ENCODE data around the gene PHC2. TPM values are rescaled to one million over a fixed set of nuclear protein-coding genes. Genes with fewer than 3 reads are reported as not detected.

PHC2 gene
- total RNA-seq, 1 donor from 2014 or later = 99.5 TPM

- TF ChIP-seq CTCF (IDR thresholded peaks at IDR 0.05; ENCODE audit: unreplicated experiment) = no peak
- Mint-ChIP-seq H3K9me3 (no peaks in the 10 kb centered on the region), H3K27ac (no peak overlapping the region), H3K4me1 (peaks cover 16% of the 10 kb centered on the region), H3K27me3 (ENCODE audit: low read depth) (no peaks in the 10 kb centered on the region), H3K36me3 (no peaks in the 10 kb centered on the region), H3K4me3 (no peak overlapping the region)
- DNase-seq (ENCODE audit: low spot score in 2 of 2, unreplicated experiment in 2 of 2) = no peak
Observed at GRCh38 chr1:33460144-33460543, 29.2 kb upstream of the PHC2 start.

GRCh38 chr1:33459691-33460090 lies 28.8 kb upstream of the PHC2 start:
- Mint-ChIP-seq H3K4me3 (no peak overlapping the region), H3K36me3 (no peaks in the 10 kb centered on the region), H3K9me3 (no peaks in the 10 kb centered on the region), H3K27ac (no peak overlapping the region), H3K27me3 (ENCODE audit: low read depth) (no peaks in the 10 kb centered on the region), H3K4me1 (peaks cover 16% of the 10 kb centered on the region)
- no peak for TF ChIP-seq CTCF (IDR thresholded peaks at IDR 0.05; ENCODE audit: unreplicated experiment)
- DNase-seq (ENCODE audit: low spot score in 2 of 2, unreplicated experiment in 2 of 2) = no peak

- Mint-ChIP-seq H3K36me3 (no peaks in the 10 kb centered on the region), H3K27me3 (ENCODE audit: low read depth) (no peaks in the 10 kb centered on the region), H3K27ac (no peak overlapping the region), H3K9me3 (peaks cover 3% of the 10 kb centered on the region), H3K4me3 (no peak overlapping the region), H3K4me1 (peaks cover 16% of the 10 kb centered on the region)
- no peak for DNase-seq (ENCODE audit: low spot score in 2 of 2, unreplicated experiment in 2 of 2)
- no peak for TF ChIP-seq CTCF (IDR thresholded peaks at IDR 0.05; ENCODE audit: unreplicated experiment)
Observed at GRCh38 chr1:33456502-33456886, 25.6 kb upstream of the PHC2 start.

GRCh38 chr1:33455539-33456501 lies 24.9 kb upstream of the PHC2 start:
- peak overlapping the region; percentile 37 for H3K27ac Mint-ChIP-seq
- no peaks in the 10 kb centered on the region for H3K27me3 Mint-ChIP-seq (ENCODE audit: low read depth)
- H3K4me3 Mint-ChIP-seq = no peak overlapping the region
- TF ChIP-seq CTCF (IDR thresholded peaks at IDR 0.05; ENCODE audit: unreplicated experiment) = peak; percentile 14
- peak in 1 of 2 experiments; percentile 48 for DNase-seq (ENCODE audit: low spot score in 2 of 2, unreplicated experiment in 2 of 2)
- H3K36me3 Mint-ChIP-seq = no peaks in the 10 kb centered on the region
- H3K4me1 Mint-ChIP-seq = peaks cover 16% of the 10 kb centered on the region
- peaks cover 3% of the 10 kb centered on the region for H3K9me3 Mint-ChIP-seq

- peaks cover 3% of the 10 kb centered on the region for H3K9me3 Mint-ChIP-seq
- TF ChIP-seq CTCF (IDR thresholded peaks at IDR 0.05; ENCODE audit: unreplicated experiment) = no peak
- H3K27ac Mint-ChIP-seq = no peak overlapping the region
Observed at GRCh38 chr1:33454646-33455282, 23.9 kb upstream of the PHC2 start.

More at GRCh38 chr1:33454646-33455282, 23.9 kb upstream of the PHC2 start:
- Mint-ChIP-seq H3K4me1 (peaks cover 16% of the 10 kb centered on the region), H3K36me3 (no peaks in the 10 kb centered on the region), H3K27me3 (ENCODE audit: low read depth) (no peaks in the 10 kb centered on the region), H3K4me3 (no peak overlapping the region)
- DNase-seq (ENCODE audit: low spot score in 2 of 2, unreplicated experiment in 2 of 2) = no peak

Data from mesothelial cell of epicardium (in vitro differentiated cells).